GM19467 (cell line): ENCODE results near the gene SRXN1.

Experiments
- ATAC-seq: cut with Tn5 transposase; IDR thresholded peaks from one replicate; pipeline ENCODE4 v1.9.1; 2021; ENCODE audit warnings: mild to moderate bottlenecking, moderate library complexity; ENCODE audit not compliant: unreplicated experiment

The SRXN1 gene

DNA sequence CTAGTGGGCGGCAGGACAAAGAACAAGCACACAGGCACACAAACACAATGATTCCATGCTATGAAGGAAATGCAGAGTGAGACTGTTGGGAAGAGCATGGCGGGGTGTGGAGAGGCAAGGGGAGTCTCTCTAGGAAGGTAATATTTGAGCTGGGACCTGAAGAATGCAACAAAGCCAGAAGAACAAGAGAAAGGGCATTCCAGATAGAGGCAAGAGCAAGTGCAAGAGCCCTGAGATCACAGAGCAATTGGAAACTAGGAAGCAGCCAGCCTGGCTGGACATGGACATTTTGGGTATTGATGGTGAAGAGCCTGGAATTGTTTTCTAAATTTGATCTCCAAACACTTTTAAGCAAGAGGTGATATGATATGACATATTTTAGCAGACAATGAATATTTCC, 15.4 kb downstream of the SRXN1 start:
- no peak for ATAC-seq

DNA sequence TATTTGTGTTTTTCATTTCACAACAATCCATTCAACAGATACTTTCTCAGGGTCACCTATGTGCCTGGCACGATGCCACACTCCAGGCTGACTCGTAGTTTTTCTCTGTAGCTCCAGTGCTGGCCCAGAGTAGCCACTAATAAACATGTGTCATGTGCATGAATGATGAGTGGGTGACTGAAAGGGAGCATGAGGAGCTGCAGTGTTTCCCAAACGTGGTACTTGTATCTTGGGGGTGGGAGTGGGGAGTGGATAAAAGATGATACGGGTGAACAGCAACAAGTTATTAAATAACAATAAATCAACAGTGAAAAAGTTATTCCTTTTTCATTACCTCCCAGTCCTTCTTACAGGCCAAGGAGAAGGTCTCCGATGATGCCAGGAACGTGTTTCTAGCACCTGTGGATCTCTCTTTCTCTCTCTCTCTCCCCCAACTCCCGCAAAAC, 17.1 kb downstream of the SRXN1 start:
- no peak for ATAC-seq

DNA sequence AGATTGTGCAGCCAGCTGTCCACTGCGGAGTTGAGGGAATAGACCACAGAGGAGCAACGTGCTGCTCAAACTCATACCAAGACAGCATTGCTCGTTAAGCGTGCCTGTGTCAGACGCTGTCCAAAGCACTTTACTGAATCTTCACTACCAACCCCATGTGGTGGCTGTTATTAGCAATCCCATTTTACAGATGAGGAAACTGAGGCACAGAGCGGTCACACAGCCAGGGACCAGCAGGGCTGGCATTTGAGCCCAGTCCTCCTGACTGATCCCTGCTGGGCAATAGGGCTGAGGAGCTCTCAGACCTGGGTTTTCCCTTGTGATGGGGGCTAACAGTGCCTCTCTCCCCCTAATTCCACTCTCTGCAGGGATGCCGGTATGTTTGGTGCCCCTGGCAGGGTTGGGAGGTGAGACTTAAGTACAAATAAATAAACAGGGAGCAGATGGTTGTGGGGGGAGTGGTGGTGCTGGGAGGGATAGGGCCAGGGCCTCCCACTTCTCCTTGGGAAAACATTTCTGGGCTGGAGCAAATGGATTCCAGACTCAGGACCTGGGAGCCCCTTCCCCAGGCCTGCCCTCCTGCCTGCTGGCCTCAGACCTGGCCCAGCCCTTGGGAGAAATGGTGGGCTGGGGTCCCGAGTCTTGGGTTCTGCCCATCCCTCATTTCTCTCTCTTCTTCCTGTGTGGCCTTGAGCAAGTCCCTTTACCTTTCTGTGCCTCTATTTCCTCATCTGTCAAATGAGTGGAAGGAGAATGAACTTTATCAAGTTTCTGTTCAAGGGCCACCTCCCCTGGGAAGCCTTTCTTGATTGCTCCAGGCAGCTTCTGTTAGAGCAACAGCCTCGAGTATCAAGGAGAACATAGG, 17.7 kb downstream of the SRXN1 start:
- ATAC-seq = no peak

DNA sequence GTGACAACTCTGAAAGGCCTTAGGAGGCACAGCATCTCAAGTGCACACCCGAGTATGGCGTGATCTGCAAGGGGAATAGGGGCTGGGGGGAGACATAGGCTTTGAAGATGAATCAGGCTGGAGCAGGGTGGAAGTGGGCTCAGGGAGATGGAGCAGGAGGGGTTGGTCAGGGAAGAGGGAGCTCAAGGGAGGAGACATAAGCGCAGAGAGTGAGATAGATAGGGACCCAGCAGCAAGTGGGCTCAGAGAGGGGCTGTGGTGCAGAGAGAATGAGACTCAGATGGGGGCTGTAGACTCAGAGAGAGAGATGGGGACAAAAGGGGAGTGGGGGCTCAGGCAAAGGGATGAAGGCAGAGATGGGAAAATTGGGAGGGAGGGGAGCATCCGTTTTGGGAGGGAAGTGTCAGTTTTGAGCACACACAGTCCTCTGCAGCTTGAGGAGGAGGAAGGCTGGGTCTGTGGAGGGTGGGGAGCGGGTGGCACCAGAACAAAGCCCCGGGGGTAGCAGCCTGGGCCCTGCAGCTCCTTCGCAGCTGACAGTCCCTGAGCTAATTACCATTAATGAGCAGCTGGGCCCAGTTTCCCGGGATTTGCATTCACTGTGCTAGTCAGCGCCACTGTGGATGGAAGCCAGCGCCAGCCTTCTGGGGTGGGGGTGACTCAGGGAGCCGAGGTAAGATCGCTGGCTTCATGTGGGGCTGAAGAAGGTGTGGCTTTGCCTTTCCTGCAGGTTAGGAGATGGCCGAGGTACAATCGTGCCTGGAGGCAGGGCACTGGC, 18.7 kb downstream of the SRXN1 start:
- ATAC-seq = no peak

DNA sequence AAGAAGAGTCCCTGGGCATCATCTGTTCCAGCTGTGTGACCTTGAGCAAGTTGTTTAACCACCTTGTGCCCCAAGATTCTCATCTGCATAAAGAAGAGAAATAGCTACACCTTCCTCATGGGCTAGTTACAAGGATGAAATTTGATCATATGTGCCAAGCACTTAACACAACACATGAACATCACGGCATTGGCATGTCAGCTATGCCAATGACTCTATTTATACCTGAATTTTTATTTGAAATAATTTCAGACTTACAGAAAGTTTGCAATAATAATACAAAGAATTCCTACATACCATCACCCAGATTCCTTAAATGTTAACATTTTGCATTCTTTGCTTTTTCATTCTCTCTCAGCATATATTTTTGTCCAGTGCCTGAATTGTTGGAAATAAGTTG, 21.9 kb downstream of the SRXN1 start:
- no peak for ATAC-seq

DNA sequence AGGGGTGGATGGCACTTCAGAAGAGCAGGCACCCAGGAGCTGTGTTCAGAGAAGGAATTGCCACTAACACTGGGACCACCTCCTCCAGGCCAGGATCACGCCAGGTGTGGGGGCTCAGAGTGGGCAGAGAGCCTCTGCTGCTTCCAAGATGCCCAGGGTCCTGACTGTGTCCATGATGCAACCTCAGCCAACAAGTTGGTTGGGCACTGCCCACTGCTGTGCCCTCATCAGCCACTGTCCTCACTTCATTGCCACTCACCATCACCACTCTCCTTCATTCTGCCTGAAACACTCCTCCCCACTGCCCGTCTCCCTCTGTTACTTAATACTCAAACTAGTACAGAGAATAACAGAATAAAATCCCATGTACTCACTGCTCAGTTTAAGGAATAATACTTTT, 26.4 kb downstream of the SRXN1 start:
- ATAC-seq = no peak

DNA sequence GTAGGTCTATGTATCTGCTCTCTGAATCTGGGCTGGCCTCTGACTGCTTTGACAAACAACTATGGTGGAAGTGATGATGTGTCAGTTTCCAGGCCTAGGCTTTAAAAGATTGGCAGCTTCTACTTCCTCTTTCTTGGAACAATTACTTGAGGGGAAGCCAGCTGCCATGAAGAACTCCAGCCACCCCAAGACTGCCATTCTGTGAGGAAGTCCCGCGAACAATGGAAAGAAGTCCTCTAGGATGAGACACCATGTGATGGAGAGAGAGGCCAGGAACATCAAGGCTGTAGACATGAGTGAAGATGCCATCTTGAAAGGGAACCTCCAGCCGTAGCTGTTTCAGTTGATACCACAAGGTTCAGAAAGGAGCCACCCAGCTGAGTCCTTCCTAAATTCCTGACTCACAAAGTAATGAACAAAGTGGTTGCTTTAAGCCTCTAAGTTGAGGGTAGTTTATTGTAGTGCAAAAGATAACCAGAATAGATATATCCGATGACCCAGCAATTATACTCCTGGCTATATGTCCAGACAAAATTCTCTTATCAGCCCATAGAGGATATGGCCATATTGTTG, 27.6 kb downstream of the SRXN1 start:
- no peak for ATAC-seq

DNA sequence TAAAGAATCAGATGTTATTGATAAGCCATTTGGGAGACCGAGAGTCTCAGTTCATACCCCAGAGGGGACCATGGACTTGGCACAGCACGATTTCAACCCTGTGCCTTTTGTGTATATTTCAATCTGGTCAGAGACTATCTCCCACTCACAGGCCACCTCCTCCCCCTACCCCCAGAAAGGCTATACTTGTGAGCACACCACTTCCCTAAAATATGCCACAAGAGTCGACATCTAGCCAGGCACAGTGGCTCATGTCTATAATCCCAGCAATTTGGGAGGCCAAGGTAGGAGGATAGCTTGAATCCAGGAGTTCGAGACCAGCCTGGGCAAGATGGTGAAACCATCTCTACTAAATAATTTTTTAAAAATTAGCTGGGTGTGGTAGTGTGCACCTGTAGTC, 29.3 kb downstream of the SRXN1 start:
- no peak for ATAC-seq

DNA sequence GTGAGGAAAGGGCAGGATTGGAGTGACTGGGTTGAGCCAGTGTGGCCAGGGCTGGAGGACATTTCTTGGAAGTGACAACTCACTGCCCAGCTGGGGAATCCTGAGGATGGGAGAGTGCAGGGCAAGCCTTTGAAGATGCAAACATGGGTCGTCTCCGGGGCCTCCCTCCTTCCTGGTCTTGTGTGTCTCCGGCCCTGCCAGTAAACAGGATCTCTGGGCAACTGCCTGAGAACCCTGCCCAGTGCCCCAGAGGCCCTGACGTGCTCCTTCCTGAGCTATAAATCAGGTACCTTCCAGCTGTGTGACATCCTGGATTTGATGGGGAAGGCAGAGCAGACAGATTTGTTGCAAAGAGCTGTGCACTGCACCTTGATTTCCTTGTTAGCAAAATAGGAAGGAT, 30.0 kb downstream of the SRXN1 start:
- no peak for ATAC-seq

DNA sequence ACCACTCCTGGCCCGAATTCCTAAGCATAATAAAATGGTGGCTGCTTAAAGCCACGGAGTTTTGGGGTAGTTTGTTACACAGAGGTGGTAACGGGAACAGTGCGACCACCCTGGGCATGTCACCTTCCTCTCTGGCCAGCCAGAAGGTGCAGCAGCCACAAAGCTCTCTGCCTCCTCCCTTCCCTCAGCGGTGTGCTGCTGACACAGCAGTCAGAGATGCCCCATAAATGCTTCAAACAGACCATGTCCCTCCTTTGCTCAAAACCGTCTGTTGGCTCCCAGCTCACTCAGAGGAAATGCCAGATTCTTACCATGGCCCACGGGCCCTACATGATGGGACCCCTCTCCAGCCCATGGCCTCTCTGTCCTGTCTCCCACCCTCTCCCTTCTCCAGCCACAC, 30.8 kb downstream of the SRXN1 start:
- ATAC-seq = no peak

DNA sequence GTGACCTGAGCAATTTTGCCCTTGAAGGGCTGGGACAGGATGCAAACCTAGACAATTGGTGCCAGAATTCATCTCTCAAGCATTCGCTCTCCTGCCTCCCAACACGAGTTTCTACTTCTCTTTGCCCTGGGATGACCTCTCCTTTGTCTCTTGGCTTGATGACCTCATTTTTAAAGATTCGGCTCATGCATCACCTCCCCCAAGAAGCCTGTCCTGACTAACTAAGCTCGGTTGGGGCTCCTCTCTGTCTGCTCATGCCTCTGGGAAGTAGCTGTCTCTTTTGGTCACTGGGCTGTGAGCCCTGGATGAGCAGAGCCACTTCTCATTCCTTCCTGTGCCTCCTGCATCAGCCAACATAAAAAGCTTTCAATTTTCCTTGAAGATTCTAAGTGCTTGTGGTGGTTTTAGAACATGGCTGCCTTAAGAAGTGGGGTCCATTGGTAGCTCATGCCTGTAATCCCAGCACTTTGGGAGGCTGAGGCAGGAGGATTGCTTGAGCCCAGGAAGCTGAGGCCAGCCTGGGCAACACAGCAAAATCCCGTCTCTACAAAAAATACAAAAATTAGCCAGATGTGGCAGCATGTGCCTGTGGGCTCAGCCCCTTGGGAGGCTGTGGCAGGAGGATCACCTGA, 31.8 kb downstream of the SRXN1 start:
- ATAC-seq = no peak

DNA sequence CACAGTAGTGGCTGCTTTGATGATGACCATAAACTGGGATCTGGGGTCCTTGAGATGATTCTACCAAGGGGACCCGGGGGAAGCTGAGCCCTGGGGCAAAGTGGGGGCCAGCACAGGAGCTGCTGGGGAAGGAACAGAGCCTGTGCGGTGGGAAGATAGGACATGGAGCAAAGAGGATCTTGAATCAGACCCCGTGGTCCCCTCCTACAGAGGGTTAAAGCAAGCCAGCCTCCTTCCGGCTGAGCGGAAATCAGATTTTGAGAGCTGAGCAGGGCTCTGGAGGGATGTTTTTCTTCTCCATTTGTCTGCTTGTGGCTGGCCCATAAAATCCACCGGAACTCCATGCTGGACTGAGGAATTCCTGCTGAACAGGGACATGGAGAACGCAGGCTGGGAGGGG, 32.8 kb downstream of the SRXN1 start:
- no peak for ATAC-seq

DNA sequence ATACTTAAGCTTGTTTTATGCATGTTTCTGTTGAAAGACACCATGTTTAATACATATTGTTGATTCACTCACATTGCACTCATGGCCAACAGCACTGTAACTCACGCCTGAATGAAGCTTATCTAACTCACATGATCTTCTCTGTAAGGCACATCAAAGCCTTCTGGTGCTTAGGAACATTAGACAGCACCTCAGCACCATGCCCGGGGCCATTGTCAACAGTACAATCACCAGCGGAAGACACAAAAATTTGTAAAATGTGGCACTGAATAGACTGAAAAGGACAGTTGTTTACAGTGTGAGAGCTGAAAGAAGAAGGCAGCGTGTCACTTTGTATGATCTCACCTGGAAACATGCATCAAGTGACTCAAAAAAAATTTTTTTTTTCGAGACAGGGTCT, 34.0 kb downstream of the SRXN1 start:
- ATAC-seq = no peak

DNA sequence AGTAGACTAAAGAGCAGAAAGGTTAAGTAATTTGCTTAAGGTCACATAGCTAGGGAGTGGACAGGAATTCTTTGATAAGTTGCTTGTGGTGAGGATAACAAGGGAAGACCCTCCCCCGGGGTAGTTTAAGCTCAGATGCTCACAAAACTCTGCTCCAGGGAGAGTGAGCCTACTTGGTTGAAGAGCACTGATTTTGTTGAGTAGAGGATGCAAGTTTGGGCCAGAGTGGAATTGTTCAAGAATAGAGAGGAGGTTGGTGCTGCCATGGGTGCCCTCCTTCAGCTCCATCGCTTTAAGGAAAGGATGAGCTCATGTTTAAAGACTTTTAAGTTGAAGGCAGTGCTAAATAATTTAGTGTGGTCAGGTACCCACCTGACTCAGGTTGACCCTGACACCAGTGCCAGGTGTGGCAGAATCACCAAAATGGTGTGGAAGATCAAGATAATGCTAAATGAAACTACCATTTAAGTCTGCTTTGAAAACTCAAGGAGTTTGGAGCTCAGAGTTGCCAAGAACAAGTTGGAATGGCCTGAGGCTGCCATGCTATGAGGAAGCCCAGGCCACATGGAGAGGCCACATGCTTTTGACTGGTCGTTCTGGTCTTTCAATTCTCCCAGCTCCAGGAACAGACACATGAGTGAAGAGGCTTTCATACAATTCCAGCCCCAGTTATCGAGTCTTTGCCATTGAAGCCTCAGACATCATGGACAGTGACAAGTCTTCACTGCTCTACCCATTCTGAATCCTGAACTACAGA, 34.9 kb downstream of the SRXN1 start:
- ATAC-seq = no peak

DNA sequence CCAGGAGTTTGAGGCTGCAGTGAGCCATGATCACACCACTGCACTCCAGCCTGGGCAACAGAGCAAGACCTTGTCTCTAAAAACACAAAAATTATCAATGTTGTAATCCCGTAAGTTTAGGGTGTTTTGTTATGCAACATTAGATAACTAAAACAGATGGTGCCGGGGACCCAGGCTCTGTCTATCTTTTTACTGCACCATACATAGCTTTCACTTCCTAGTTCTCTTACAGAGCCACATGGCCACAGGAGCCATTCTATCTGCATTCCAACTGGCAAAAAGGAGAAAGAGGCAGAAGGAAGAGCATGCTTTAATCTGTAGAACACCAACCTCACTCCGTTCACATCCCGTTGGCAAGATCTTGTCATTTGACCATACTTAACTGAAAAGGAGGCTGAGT, 37.5 kb downstream of the SRXN1 start:
- no peak for ATAC-seq

DNA sequence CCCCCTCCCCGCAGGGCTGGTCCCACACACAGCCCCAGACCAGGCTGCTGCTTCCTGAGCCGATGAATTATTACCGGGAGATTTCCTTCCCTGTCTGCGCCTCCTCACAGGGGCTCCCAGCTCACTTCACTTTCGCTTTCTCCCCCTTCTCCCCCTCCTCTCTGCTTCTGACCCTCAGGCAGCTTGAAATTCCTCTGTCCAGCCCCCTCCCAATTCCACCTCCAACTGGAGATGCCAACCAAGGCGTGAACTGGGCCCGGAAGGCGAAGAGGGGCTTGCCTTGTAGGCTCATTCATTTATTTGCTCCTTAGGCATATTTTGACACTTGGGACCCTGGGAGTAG, 41.2 kb downstream of the SRXN1 start:
- no peak for ATAC-seq

DNA sequence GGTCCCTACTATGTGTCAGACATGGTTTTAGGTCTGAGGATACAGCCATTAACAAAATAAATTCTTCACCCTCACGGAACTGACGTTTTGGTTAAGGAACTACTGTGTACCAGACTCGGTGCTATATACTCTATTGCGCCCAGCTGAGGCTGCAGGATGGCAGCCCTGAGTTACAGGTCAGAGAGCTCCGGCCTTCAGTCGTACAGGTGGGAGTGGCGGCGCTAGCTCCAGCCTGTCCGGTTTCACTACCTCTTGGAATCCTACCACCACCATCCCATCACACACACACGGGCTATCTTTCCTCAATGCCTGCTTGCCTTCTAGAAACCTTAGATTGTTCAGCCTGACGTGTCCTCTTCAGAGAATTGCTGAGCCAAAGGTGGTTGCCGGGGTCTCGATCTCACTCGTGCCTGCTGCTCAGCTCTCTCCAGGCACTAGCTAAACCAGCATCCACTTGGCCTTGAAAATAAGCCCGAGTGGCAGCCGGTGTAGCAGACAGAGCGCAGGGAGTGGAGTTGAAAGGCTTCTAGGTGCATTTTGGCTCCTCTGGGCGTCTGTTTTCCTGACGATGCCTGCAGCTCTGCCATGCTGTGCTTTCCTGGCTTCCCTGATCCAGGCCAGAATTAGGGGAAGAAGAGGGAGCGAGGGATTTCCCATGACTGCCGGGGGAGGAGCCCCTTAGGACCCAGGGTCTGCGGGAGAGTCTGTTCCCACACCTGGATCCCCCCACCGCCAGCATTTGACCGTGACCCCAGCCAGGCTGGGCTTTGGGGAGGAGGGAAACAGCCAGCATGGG, 41.8 kb downstream of the SRXN1 start:
- no peak for ATAC-seq

DNA sequence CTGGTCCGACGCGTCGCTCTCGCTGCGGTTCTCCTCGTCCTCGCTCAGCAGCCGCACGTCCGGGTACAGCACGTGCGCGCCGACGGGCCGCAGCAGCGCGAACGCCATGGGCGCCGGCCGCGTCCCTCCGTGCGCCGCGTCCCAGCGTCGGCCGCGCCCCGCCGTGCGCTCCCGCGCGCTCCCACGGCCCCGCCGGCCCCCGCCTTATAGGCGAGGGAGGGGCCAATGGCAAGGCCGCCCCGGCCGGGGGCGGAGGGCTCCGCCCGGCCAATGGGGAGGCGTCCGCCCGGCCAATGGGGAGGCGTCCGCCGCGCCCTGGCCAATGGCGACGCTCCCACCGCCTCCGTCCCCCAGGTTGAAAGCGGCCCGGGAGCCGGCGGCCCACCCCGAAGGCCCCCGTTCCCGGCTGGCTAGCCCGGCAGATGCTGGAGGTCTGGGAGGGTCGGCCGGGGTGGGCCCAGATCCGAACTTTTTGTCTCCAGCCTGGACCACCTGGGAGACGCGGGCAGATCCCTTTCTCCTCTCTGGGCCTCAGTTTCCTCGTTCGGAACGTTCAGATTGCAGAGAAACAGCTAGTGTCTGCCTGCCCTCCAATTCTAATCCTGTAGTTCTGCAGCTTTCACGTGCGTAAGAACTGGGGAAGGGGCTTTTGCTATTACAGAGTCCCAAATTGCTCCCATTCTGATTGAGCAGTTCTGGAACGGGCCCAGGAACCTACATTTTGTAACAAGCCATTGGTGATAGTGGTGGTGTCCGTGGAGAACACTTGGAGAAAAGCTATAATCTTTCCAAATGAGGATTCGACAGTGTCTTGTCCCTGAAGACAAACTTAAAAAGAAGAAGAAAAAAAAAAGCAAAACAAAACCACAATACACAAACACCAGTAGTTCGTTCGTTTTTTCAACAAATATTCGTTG, 42.6 kb downstream of the SRXN1 start, which contains the start of gene TCF15:
TCF15 (minus strand) TSS at position 180 of the 917 bp plus-strand sequence; CDS start at position 108, 72 bp downstream.
- no peak for ATAC-seq
